HG03469 (cell line): ENCODE data around the gene CLNS1A.
"Not testable (repeated sequence)": the region's sequence is repeated elsewhere in the genome, so short reads cannot be mapped to it uniquely, and the experiment has no call there.

Source experiments
- ATAC-seq: cut with Tn5 transposase; IDR thresholded peaks from one replicate; pipeline ENCODE4 v1.9.1; 2021; ENCODE audit warnings: mild to moderate bottlenecking, moderate library complexity, moderate number of reproducible peaks; ENCODE audit not compliant: unreplicated experiment

CLNS1A gene

GRCh38 chr11:77619576-77620198 is 17.9 kb downstream of the CLNS1A start:
- ATAC-seq: no peak

- ATAC-seq: no peak
Measured at GRCh38 chr11:77617892-77618291, 19.7 kb downstream of the CLNS1A start.

GRCh38 chr11:77611921-77612320 is 25.7 kb downstream of the CLNS1A start:
- ATAC-seq: no peak

GRCh38 chr11:77609234-77609633 is 28.4 kb downstream of the CLNS1A start:
- no peak for ATAC-seq

GRCh38 chr11:77604281-77604680 is 33.3 kb downstream of the CLNS1A start:
- no peak for ATAC-seq

- no peak for ATAC-seq
Measured at GRCh38 chr11:77602381-77603088, 35.1 kb downstream of the CLNS1A start.

GRCh38 chr11:77598195-77598594 is 39.4 kb downstream of the CLNS1A start:
- ATAC-seq: no peak

GRCh38 chr11:77596626-77597025 is 41.0 kb downstream of the CLNS1A start:
- ATAC-seq: no peak

GRCh38 chr11:77593883-77594282 is 43.7 kb downstream of the CLNS1A start:
- ATAC-seq: no peak

- no peak for ATAC-seq
Measured at GRCh38 chr11:77592727-77593126, 44.9 kb downstream of the CLNS1A start.

GRCh38 chr11:77590194-77590782 is 47.3 kb downstream of the CLNS1A start:
- ATAC-seq: no peak

- ATAC-seq: peak; percentile 65
Measured at GRCh38 chr11:77589521-77590193, 47.9 kb downstream of the CLNS1A start, which contains the start of gene AQP11. Gene AQP11, plus strand, starts transcription at chr11:77589953. Its CDS starts 40 bp downstream, at chr11:77589993.

GRCh38 chr11:77589181-77589520 is 48.4 kb downstream of the CLNS1A start:
- ATAC-seq: no peak

- no peak for ATAC-seq
Measured at GRCh38 chr11:77580712-77581337, 56.8 kb downstream of the CLNS1A start.

GRCh38 chr11:77575428-77575827 is 62.2 kb downstream of the CLNS1A start:
- ATAC-seq: not testable (repeated sequence)

GRCh38 chr11:77570896-77571295 is 66.7 kb downstream of the CLNS1A start:
- not testable (repeated sequence) for ATAC-seq

GRCh38 chr11:77569676-77570070 is 67.9 kb downstream of the CLNS1A start:
- no peak for ATAC-seq

- no peak for ATAC-seq
Measured at GRCh38 chr11:77568916-77569675, 68.5 kb downstream of the CLNS1A start.

GRCh38 chr11:77568306-77568705 is 69.3 kb downstream of the CLNS1A start:
- no peak for ATAC-seq
